Upper lobe of left lung (tissue), 6 donors: ENCODE results near the gene KLHL40. TPM values are rescaled to one million over a fixed set of nuclear protein-coding genes. Genes with fewer than 3 reads are reported as not detected.

Source experiments
- ATAC-seq, 2 donors: fragments of 200-7000 bp; cut with Tn5 transposase; one replicate each; pipeline ENCODE4 v1.9.1; 2022; ENCODE audit warnings: mild to moderate bottlenecking in 2 of 2, moderate library complexity in 2 of 2; ENCODE audit not compliant: low FRiP score in 2 of 2
- DNase-seq, 2 donors: peaks; one replicate each; pipeline ENCODE4 v3.0.0-alpha.2; 2019 to 2020
- H3K27ac ChIP-seq, 4 donors: fragments of 200-600 bp; sonication (generic); one replicate each; pipeline ENCODE4 v1.5.1; 2016 to 2019
- H3K27me3 ChIP-seq, 4 donors: fragments of 200-600 bp; sonication (generic); one replicate each; pipeline ENCODE4 v1.5.1; 2017 to 2019
- H3K36me3 ChIP-seq, 4 donors: fragments of 200-600 bp; sonication (generic); one replicate each; pipeline ENCODE4 v1.5.1; 2016 to 2019
- H3K4me1 ChIP-seq, 4 donors: fragments of 200-600 bp; sonication (generic); one replicate each; pipeline ENCODE4 v1.5.1; 2018 to 2019
- H3K4me3 ChIP-seq, 4 donors: fragments of 200-600 bp; sonication (generic); one replicate each; pipeline ENCODE4 v1.5.1; 2017 to 2019; ENCODE audit warnings: mild to moderate bottlenecking in 2 of 4, moderate library complexity in 1 of 4
- H3K9me3 ChIP-seq, 4 donors: fragments of 200-600 bp; sonication (generic); one replicate each; pipeline ENCODE4 v1.5.1; 2018 to 2019
- CTCF ChIP-seq, 6 experiments: fragments of 450-650 bp in 4 of 6; fragments of 200-600 bp in 2 of 6; sonication (generic) in 2 of 6; IDR thresholded peaks; one replicate each; pipeline ENCODE4 v1.5.1; 2016 to 2019; ENCODE audit warnings: antibody characterized with exemption in 6 of 6
- EP300 ChIP-seq, 4 donors: sonication (generic); formaldehyde crosslinking; IDR thresholded peaks; one replicate each; pipeline ENCODE4 v1.5.1; 2017; ENCODE audit warnings: antibody characterized with exemption in 4 of 4, control low read depth in 2 of 4
- POLR2A ChIP-seq, 4 donors: fragments of 450-650 bp; IDR thresholded peaks; one replicate each; pipeline ENCODE4 v1.5.1; 2016 to 2017; ENCODE audit warnings: antibody characterized with exemption in 4 of 4, mild to moderate bottlenecking in 2 of 4
- POLR2AphosphoS5 ChIP-seq, 2 donors: sonication (generic); formaldehyde crosslinking; IDR thresholded peaks; one replicate each; pipeline ENCODE4 v1.5.1; 2017; ENCODE audit warnings: antibody characterized with exemption in 2 of 2
- WGBS, 2 donors: methylation state at CpG; one replicate each; pipeline ENCODE4 v1.1.5; 2017 to 2018; 5-methylcytosine and 5-hydroxymethylcytosine counted together
- total RNA-seq, 6 donors: library from RNA; depleted of rRNA in 4 of 6; stranded (reverse); fragments of >200 nt in 4 of 6; gene quantifications; one replicate each; pipeline versions ENCODE4 v1.1.0 to v1.2.1, GENCODE V29; 2016 to 2021
- donor health status: DM: no; HTN: no; CAD: no; lungs with moderate emphysema.
- donor health status: DM: no; HTN: yes; CAD: no; lungs with severe emphysema.

Gene KLHL40
- total RNA-seq, 6 donors from 2014 or later, result not detected

GRCh38 chr3:42668793-42669217 is 16.5 kb upstream of the KLHL40 start:
- Histone ChIP-seq H3K27me3 (no peaks in the 10 kb centered on the region), H3K4me3 (no peak overlapping the region), H3K36me3 (no peaks in the 10 kb centered on the region), H3K4me1 (peaks cover 0 to 6% (median 3%) of the 10 kb centered on the region in 4 donors), H3K27ac (no peak overlapping the region), H3K9me3 (no peaks in the 10 kb centered on the region)
- ATAC-seq (no peak), DNase-seq (no peak)
- WGBS, 2 donors, result 68 to 79% methylated on average over 4 of the region's 4 CpGs
- TF ChIP-seq POLR2A (IDR thresholded peaks at IDR 0.05) (no peak), POLR2AphosphoS5 (IDR thresholded peaks at IDR 0.05) (peak in 1 of 2 donors; percentile 23)

- Histone ChIP-seq H3K4me1 (peaks cover 0 to 6% (median 3%) of the 10 kb centered on the region in 4 donors), H3K9me3 (no peaks in the 10 kb centered on the region), H3K27me3 (no peaks in the 10 kb centered on the region), H3K27ac (no peak overlapping the region), H3K4me3 (no peak overlapping the region), H3K36me3 (no peaks in the 10 kb centered on the region)
- 76 to 79% methylated on average over 7 of the region's 7 CpGs for WGBS, 2 donors
- peak in 1 of 2 donors; percentile 7 for DNase-seq
- no peak for ATAC-seq
- no peak for TF ChIP-seq EP300 (IDR thresholded peaks at IDR 0.05)
- no peak for TF ChIP-seq POLR2A (IDR thresholded peaks at IDR 0.05)
- no peak for TF ChIP-seq POLR2AphosphoS5 (IDR thresholded peaks at IDR 0.05)
- TF ChIP-seq CTCF (IDR thresholded peaks at IDR 0.05), result no peak
Observed at GRCh38 chr3:42670051-42670576, 15.2 kb upstream of the KLHL40 start.

GRCh38 chr3:42670670-42671069 is 14.7 kb upstream of the KLHL40 start:
- H3K27me3 ChIP-seq, result no peaks in the 10 kb centered on the region
- 83 to 100% methylated on average over 1 of the region's 1 CpG for WGBS, 2 donors
- TF ChIP-seq CTCF (IDR thresholded peaks at IDR 0.05) (no peak), POLR2AphosphoS5 (IDR thresholded peaks at IDR 0.05) (no peak), POLR2A (IDR thresholded peaks at IDR 0.05) (no peak), EP300 (IDR thresholded peaks at IDR 0.05) (no peak)
- no peak overlapping the region for H3K4me3 ChIP-seq
- no peaks in the 10 kb centered on the region for H3K9me3 ChIP-seq
- H3K4me1 ChIP-seq, result peaks cover 0 to 6% (median 3%) of the 10 kb centered on the region in 4 donors
- H3K36me3 ChIP-seq, result no peaks in the 10 kb centered on the region
- no peak overlapping the region for H3K27ac ChIP-seq
- DNase-seq (peak in 1 of 2 donors; percentile 12), ATAC-seq (no peak)

GRCh38 chr3:42672515-42672914 is 12.8 kb upstream of the KLHL40 start:
- H3K36me3 ChIP-seq, result no peaks in the 10 kb centered on the region
- H3K4me1 ChIP-seq, result no peaks in the 10 kb centered on the region
- no peak overlapping the region for H3K27ac ChIP-seq
- no peaks in the 10 kb centered on the region for H3K27me3 ChIP-seq
- DNase-seq (no peak), ATAC-seq (no peak)
- H3K4me3 ChIP-seq, result no peak overlapping the region
- 48 to 50% methylated on average over 1 of the region's 1 CpG for WGBS, 2 donors
- TF ChIP-seq POLR2AphosphoS5 (IDR thresholded peaks at IDR 0.05) (no peak), EP300 (IDR thresholded peaks at IDR 0.05) (no peak), CTCF (IDR thresholded peaks at IDR 0.05) (no peak), POLR2A (IDR thresholded peaks at IDR 0.05) (no peak)
- no peaks in the 10 kb centered on the region for H3K9me3 ChIP-seq

- ATAC-seq (no peak), DNase-seq (no peak)
- H3K27me3 ChIP-seq, result no peaks in the 10 kb centered on the region
- H3K4me1 ChIP-seq, result no peaks in the 10 kb centered on the region
- H3K36me3 ChIP-seq, result no peaks in the 10 kb centered on the region
- no peaks in the 10 kb centered on the region for H3K9me3 ChIP-seq
- H3K27ac ChIP-seq, result no peak overlapping the region
- H3K4me3 ChIP-seq, result no peak overlapping the region
- TF ChIP-seq POLR2AphosphoS5 (IDR thresholded peaks at IDR 0.05) (no peak), POLR2A (IDR thresholded peaks at IDR 0.05) (no peak), EP300 (IDR thresholded peaks at IDR 0.05) (no peak), CTCF (IDR thresholded peaks at IDR 0.05) (no peak)
Observed at GRCh38 chr3:42673082-42673481, 12.3 kb upstream of the KLHL40 start.
